Stimulated activated CD4-positive, alpha-beta T cell treated with anti-CD3 and anti-CD28 coated beads, Interleukin-2, amount 100 ng/mL, for 24 hours (primary cell): ENCODE data around the gene ODAM.
"Not testable (repeated sequence)": the region's sequence is repeated elsewhere in the genome, so short reads cannot be mapped to it uniquely, and the experiment has no call there.

Experiments
- DNase-seq, 2 donors: peaks; one replicate each; pipeline ENCODE4 v3.0.0-alpha.2; 2020

Gene ODAM, protein sequence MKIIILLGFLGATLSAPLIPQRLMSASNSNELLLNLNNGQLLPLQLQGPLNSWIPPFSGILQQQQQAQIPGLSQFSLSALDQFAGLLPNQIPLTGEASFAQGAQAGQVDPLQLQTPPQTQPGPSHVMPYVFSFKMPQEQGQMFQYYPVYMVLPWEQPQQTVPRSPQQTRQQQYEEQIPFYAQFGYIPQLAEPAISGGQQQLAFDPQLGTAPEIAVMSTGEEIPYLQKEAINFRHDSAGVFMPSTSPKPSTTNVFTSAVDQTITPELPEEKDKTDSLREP

GRCh38 chr4:70195425-70195824, at the start of gene ODAM:
ODAM (plus strand) TSS chr4:70195725; CDS start chr4:70196544, 819 bp downstream.
- DNase-seq = no peak

DNA sequence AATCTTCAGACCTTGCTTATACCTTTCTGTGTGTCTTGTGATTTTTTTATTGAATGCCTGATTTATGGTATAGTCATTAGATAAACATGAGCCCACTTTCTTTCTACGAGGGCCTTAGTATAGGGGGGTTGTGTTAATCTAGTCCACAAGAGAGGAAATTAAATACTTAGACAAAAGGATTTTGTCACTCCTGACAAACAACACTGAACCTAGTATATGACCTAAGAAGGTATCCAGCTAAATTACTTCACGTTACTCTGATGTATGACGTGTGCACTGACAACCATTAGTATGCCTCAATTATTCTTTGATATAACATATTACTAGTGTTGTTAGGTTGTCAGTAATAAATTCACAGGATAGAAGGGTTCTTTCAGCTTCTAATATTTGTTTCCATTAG, 44.3 kb upstream of the ODAM start:
- DNase-seq = no peak

- DNase-seq = no peak
These were observed 43.4 kb upstream of the ODAM start for GRCh38 chr4:70152088-70152487.

- no peak for DNase-seq
These were observed 41.6 kb upstream of the ODAM start, which contains the start of gene PRR27 for GRCh38 chr4:70153937-70154336. PRR27 (plus strand) TSS chr4:70154237; CDS start chr4:70154376, 139 bp downstream.

DNA sequence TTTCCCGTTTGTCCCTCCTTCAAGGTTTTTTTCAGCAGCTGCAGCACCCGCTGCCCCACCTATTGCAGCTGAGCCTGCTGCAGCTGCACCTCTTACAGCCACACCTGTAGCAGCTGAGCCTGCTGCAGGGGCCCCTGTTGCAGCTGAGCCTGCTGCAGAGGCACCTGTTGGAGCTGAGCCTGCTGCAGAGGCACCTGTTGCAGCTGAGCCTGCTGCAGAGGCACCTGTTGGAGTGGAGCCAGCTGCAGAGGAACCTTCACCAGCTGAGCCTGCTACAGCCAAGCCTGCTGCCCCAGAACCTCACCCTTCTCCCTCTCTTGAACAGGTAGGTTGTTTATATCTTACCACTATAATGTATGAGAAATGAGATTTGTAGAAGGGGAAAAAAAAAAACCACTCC, 36.9 kb upstream of the ODAM start:
- no peak for DNase-seq

- DNase-seq = no peak
These were observed 18.4 kb upstream of the ODAM start for GRCh38 chr4:70177090-70177489.

DNA sequence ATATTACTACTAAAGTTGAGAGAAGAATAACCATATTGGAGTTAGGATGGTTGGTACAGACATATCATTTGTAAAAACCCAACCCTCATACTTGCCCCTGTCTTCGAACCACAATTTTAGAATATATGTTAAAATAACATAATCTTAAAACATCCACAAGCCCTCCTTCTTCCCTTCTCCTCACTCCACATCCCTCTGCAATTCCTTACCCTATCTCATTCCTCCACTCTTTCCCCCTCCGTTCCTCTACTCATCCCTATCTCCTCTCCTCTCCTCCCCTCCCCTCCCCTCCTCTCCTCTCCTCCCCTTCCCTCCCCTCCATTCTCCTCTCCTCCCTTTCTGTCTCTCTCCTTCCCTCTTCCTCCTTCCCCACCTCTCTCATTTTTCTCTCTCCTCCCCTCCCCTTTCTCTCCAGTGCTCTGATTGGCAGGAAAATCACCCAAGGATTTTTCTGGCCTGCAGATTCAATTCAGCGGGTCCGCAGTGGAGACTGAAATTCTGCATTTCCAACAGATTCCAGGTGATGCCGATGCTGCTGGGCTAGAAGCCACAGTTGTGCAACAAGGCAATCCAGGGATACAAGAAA, 17.4 kb upstream of the ODAM start:
- no peak for DNase-seq

- no peak for DNase-seq
These were observed 15.7 kb upstream of the ODAM start for GRCh38 chr4:70179811-70180210.

GRCh38 chr4:70181864-70182263, 13.7 kb upstream of the ODAM start:
- no peak for DNase-seq

GRCh38 chr4:70182517-70183167, 12.9 kb upstream of the ODAM start:
- no peak for DNase-seq

GRCh38 chr4:70183168-70183939, 12.2 kb upstream of the ODAM start:
- peak in 1 of 2 donors; percentile 5 for DNase-seq

DNA sequence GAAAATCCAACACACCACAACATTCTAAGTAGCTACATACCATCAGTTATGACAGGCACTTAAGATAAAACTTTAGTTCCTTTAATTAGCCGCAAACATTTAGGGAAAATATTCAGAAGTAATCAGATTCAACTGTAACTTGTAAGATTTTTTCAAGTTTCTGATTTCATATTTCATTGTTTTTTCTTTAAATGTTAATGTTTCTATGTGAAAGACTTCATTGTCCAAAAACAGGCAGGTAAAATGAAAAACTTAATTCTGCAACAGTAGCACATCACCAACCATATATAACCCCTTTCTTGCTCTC, 11.6 kb upstream of the ODAM start:
- DNase-seq = no peak

DNA sequence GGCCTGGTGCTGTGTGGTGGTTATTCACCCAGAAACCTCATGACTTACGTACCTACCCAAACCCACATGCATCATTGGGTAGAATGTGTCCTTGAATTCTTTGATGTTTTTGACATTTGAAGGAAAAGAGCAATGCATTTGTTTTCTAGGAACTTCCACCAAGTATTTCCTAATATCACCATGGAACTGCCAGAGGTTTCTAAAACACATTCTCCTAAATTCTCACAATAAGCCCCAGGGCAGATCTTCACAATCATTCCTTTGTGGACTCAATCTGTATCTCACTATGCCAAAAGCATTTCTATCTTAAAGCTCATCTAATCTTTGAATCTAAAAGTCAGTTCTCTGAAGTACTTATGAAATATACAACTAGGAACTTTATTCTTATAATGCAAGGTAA, 8.3 kb upstream of the ODAM start:
- no peak for DNase-seq

DNA sequence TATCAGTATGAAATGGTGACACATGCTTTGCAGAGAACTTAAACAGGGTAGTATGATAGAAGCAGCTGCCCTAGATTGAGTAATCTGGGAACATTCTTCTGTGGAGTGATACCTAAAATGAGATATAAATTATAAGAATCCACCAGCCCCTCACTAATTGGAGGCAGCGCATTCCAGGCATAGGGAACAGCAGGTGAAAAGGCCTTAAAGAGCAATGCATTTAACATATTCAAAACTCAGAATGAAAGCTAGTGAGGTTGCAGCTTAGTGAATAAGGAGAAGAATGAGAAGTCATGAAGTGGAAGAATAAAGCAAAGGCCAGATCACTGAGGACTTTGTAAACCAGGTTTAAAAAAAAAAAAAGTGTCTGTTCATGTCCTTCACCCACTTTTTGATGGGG, 4.9 kb upstream of the ODAM start:
- no peak for DNase-seq

DNA sequence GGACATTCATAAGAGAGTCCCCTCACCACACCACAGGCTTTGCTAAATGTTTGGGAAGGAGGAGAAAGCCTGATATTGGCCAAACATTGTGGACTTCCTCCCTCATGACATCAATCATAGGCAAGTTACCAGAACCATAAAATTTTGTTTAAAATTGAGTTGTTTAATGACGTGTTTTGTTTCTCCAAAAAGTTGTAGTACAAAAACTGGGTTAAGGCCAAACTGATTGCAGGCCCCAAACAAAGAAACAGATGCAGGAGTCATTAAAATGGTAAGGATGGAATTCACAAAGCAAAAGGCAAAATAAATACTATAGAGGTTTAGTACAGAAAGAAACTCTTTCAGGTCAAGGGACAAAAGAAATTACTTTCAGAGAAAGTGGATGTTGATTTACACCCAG, 3.9 kb upstream of the ODAM start:
- DNase-seq = no peak

- no peak for DNase-seq
These were observed 2.6 kb upstream of the ODAM start for GRCh38 chr4:70192895-70193294.

DNA sequence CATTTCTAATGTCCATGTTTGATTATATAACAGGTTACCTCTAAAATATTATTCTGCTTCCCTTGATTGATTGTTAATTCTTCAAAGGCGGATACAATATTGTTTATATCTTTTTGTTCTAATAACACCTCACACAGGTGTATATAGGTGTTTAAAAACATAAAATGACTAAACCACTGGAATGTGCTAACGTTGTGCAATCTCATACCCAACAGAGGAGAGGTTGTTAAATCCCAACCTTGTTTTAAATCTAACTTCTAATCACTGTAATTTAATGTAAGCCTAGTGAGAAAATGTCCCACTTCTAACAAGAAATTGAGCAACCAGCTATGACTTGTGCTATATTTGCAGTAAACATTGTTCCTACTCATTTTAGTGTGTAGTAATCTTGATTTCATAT, 1.3 kb downstream of the ODAM start:
- no peak for DNase-seq

GRCh38 chr4:70197842-70198241, 2.3 kb downstream of the ODAM start:
- DNase-seq = no peak

- no peak for DNase-seq
These were observed 8.1 kb downstream of the ODAM start for GRCh38 chr4:70203601-70204000.

- DNase-seq = not testable (repeated sequence)
These were observed 17.2 kb downstream of the ODAM start for GRCh38 chr4:70212752-70213151.

GRCh38 chr4:70216109-70216508, 20.6 kb downstream of the ODAM start:
- DNase-seq = not testable (repeated sequence)

DNA sequence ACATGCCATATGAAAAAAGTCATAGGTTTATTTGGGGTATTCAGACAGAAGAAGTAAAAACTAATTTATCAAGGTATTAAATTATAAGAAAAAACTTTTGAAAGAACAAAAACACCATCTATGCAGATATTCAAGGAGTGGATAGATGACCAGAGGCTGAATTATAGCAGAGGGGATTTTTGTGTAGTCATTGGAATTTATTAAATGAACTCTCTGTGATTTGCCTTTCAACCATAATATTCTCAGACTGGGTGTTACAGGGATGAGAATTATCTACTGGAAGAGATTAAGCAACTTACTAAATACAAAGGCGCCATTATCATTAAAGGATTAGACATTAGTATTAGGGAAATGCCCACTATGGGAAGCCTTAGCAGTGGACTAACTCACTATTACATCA, 21.0 kb downstream of the ODAM start:
- DNase-seq = not testable (repeated sequence)

- not testable (repeated sequence) for DNase-seq
These were observed 25.9 kb downstream of the ODAM start for GRCh38 chr4:70221389-70221788.

DNA sequence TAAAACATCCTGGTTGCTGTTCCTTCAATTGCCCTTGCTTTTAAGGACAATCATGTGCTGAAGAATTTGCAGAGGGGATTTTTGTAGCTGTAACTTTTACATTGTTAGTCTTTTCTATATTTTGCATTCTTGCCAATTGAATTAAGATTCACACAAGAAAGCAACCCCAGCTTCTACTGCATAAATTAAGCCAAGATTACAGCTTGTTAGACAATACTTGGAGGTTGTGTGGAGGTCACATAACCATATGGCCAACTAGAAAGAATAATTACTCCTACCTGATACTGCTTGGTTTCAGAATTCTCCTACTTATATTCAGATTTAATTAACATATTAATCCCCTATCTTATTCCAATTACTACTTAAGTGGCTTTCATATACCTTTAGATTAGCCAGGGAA, 26.3 kb downstream of the ODAM start:
- DNase-seq = not testable (repeated sequence)
